GM12892 (cell line): Measurements from ENCODE around the gene HERPUD2.

ENCODE experiments used
- POLR2A ChIP-seq: IDR thresholded peaks from 2 replicates; pipeline ENCODE4 v1.6.1; 2011; ENCODE audit warnings: low read depth, low read length, control low read depth
- POLR2AphosphoS5 ChIP-seq: IDR thresholded peaks from 2 replicates; pipeline ENCODE4 v1.6.1; 2011; ENCODE audit warnings: low read depth, low read length, control low read depth

DNA sequence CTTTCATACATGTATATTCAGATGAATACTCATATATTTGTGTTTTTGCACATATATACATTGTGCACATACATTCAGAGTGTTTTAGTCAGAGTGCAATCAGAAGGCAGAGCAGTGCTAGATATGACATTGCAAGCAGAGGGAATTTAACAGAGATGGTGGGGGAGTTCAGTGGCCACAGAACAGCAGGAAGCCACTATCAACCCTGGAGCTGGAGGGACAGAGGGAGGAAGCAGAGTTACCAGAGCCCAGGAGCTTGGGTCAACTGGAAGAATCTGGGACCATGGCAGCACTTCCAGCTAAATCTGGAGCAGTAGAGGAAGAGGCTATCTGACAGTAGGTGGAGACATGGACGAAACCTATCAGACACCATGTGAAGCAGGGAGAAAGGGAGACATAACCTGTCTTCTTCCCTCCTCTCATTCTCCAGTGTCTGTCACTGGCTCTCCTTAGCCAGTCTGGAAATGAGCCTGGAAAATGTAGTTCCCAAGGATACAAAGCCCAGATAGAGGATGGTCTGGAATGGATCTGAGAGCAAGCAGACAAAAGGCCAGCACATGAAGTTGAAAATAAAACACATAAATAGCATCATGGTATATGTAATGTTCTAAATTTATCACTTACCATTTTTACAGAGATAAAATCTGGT is 33.6 kb upstream of the HERPUD2 start:
- TF ChIP-seq POLR2A (no peak; the same call in 1 of the 2 replicates), POLR2AphosphoS5 (peak; percentile 38; the same call in 1 of the 2 replicates)
